Activated naive CD4-positive, alpha-beta T cell treated with anti-CD3 and anti-CD28 coated beads for 36 hours (primary cell): Measurements from ENCODE around the gene FBXO11. TPM values are rescaled to one million over a fixed set of nuclear protein-coding genes. Genes with fewer than 3 reads are reported as not detected.
A peak's percentile ranks its signal among the peaks of the same experiment; 100 is the strongest.

Source experiments
- CTCF ChIA-PET: fragments of 350-600 bp; sonication (Branson Sonifier 250); formaldehyde crosslinking; loops from one replicate; lab custom pipeline; 2021; ENCODE audit warnings: antibody characterized with exemption; lab: Charles Lee
- DNase-seq: peaks from one replicate; pipeline ENCODE4 v3.0.0-alpha.2; 2020
- H3K27ac Mint-ChIP-seq: one replicate; pipeline ENCODE4 v1.8.0; 2021; ENCODE audit warnings: mild to moderate bottlenecking, mixed read lengths
- H3K27me3 Mint-ChIP-seq: one replicate; pipeline ENCODE4 v1.8.0; 2021; ENCODE audit warnings: low read depth, mixed read lengths
- H3K36me3 Mint-ChIP-seq: one replicate; pipeline ENCODE4 v1.8.0; 2021; ENCODE audit warnings: low read depth, mixed read lengths
- H3K4me1 Mint-ChIP-seq: one replicate; pipeline ENCODE4 v1.8.0; 2021; ENCODE audit warnings: low read depth, mixed read lengths
- H3K4me3 Mint-ChIP-seq: one replicate; pipeline ENCODE4 v1.8.0; 2021; ENCODE audit warnings: mild to moderate bottlenecking, moderate library complexity, mixed read lengths
- H3K9me3 Mint-ChIP-seq: one replicate; pipeline ENCODE4 v1.8.0; 2021; ENCODE audit warnings: mixed read lengths
- intact Hi-C: fragments of 100-400 bp; cut with micrococcal nuclease; formaldehyde crosslinking; loops from one replicate; pipeline ENCODE4 v1.15.1; 2023
- total RNA-seq, 2 experiments: library from RNA; stranded (reverse); gene quantifications; one replicate each; pipeline ENCODE4 v1.2.3, GENCODE V29; 2021

The FBXO11 gene
- total RNA-seq, 2 experiments from 2014 or later: 32.8 to 35.0 TPM

GRCh38 chr2:47893771-47894170 is 12.5 kb downstream of the FBXO11 start:
- CTCF ChIA-PET: interaction anchor here (0.7 kb wide), 1 partner anchor 513 kb away, joined by 3 read pairs; no protein-coding TSS in a partner anchor
- Mint-ChIP-seq H3K27ac (no peak overlapping the region), H3K27me3 (no peaks in the 10 kb centered on the region), H3K4me3 (no peak overlapping the region), H3K4me1 (peaks cover 82% of the 10 kb centered on the region), H3K36me3 (peaks cover 6% of the 10 kb centered on the region), H3K9me3 (no peaks in the 10 kb centered on the region)
- DNase-seq: no peak
- intact Hi-C loops: loop anchor here (1.0 kb wide), 1 partner anchor 43 kb away; no protein-coding TSS in a partner anchor

- no peak for DNase-seq
- intact Hi-C loops: no loop called here
- no peaks in the 10 kb centered on the region for H3K27me3 Mint-ChIP-seq
- H3K9me3 Mint-ChIP-seq: no peaks in the 10 kb centered on the region
- no peak overlapping the region for H3K4me3 Mint-ChIP-seq
- H3K36me3 Mint-ChIP-seq: peaks cover 6% of the 10 kb centered on the region
- peaks cover 77% of the 10 kb centered on the region for H3K4me1 Mint-ChIP-seq
- no peak overlapping the region for H3K27ac Mint-ChIP-seq
- CTCF ChIA-PET: no interaction called here
Measured at GRCh38 chr2:47892338-47892730, 14.0 kb downstream of the FBXO11 start.

DNA sequence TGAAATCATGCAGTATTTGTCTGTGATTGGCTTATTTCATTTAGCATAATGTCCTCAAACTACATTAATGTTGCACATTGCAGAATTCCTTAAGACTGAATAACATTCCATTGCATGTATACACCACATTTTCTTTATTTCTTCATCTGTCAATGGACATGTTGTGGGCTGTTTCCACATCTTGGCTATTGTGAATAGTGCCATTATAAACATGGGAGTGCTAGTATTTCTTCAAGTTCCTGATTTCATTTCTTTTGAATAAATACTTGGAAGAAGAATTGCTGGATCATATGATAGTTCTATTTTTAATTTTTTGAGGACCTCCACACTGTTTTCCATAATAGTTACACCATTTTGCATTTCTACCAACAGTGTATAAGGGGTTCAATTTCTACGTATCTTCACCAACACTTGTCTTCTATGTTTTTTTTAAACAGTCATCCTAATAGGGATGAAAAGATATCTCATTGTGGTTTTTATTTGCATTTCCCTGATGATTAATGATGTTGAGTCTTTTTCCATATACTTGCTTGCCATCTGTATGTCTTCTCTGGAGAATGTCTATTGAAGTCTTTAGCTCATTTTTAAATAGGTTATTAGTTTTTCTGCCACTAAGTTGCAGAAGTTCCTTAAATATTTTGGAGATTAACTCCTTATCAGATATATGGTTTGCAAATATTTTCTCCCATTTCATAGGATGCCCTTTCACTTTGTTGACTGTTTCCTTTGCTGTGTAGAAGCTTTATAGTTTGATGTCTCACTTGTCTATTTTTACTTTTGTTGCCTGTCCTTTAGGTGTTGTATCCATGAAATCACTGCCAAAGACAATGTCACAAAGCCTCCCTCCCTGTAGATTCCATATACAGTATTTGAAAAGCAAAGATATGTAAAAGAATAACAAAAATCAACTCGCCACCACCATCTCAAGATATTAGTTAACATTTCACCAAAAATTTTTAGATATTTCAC is 14.6 kb downstream of the FBXO11 start:
- H3K36me3 Mint-ChIP-seq: peaks cover 7% of the 10 kb centered on the region
- CTCF ChIA-PET: no interaction called here
- intact Hi-C loops: no loop called here
- no peak overlapping the region for H3K27ac Mint-ChIP-seq
- H3K9me3 Mint-ChIP-seq: no peaks in the 10 kb centered on the region
- peaks cover 76% of the 10 kb centered on the region for H3K4me1 Mint-ChIP-seq
- no peak overlapping the region for H3K4me3 Mint-ChIP-seq
- DNase-seq: no peak
- H3K27me3 Mint-ChIP-seq: no peaks in the 10 kb centered on the region

GRCh38 chr2:47890711-47891368 is 15.5 kb downstream of the FBXO11 start:
- Mint-ChIP-seq H3K4me3 (no peak overlapping the region), H3K9me3 (no peaks in the 10 kb centered on the region), H3K27me3 (no peaks in the 10 kb centered on the region), H3K36me3 (peaks cover 3% of the 10 kb centered on the region), H3K4me1 (peaks cover 69% of the 10 kb centered on the region), H3K27ac (no peak overlapping the region)
- CTCF ChIA-PET: interaction anchor here (0.9 kb wide), 1 partner anchor 20 kb away, joined by 4 read pairs; no protein-coding TSS in a partner anchor
- intact Hi-C loops: no loop called here
- DNase-seq: no peak

GRCh38 chr2:47888581-47889280 is 17.6 kb downstream of the FBXO11 start:
- intact Hi-C loops: loop anchor here (2.0 kb wide), 1 partner anchor 14 kb away; no protein-coding TSS in a partner anchor
- Mint-ChIP-seq H3K27ac (peak overlapping the region; percentile 3), H3K36me3 (peaks cover 6% of the 10 kb centered on the region), H3K9me3 (no peaks in the 10 kb centered on the region), H3K4me3 (no peak overlapping the region), H3K4me1 (peaks cover 68% of the 10 kb centered on the region), H3K27me3 (no peaks in the 10 kb centered on the region)
- no peak for DNase-seq
- CTCF ChIA-PET: interaction anchor here (0.7 kb wide), 2 partner anchors 28 to 218 kb away, joined by 3 to 4 read pairs; no protein-coding TSS in a partner anchor

DNA sequence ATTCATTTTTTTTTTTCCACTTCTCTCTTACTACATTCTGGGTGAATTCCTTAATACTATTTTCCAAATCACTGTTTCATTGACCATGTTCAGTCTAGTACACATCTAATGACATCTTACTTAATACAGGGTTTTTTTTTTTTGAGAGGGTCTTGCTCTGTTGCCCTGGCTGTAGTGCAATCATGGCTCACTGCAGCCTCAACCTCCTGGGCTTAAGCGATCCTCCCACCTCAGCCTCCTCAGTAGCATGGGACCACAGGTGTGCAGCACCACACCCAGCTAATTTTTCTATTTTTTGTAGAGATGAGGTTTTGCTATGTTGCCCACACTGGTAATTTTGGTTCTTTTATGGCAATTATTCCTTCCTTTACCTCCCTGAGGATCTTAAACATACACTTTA is 29.4 kb downstream of the FBXO11 start:
- intact Hi-C loops: no loop called here
- Mint-ChIP-seq H3K4me3 (no peak overlapping the region), H3K4me1 (peaks cover 70% of the 10 kb centered on the region), H3K27me3 (no peaks in the 10 kb centered on the region), H3K36me3 (peaks cover 6% of the 10 kb centered on the region), H3K27ac (no peak overlapping the region), H3K9me3 (no peaks in the 10 kb centered on the region)
- DNase-seq: no peak
- CTCF ChIA-PET: interaction anchor here (0.9 kb wide), 1 partner anchor 20 kb away, joined by 3 read pairs; no protein-coding TSS in a partner anchor

DNA sequence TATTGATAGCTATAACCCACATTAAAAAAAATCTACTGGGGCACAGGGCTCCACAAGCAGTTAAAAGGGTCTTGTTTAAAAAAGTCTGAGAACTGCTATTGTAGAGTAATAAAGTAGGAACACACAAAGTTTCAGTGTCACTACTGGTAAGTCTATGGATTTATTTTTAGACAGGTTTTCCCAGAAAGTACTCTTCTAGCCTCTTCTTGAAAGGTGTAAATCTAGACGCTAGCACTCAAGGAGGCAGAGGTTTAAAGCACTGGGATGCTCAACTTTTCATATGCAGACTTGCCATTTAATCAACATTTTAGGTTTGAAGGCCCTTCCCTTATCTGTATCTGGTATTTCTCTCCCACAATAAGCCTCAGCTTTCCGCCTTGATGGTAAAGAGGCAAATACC is 33.4 kb downstream of the FBXO11 start:
- H3K4me3 Mint-ChIP-seq: no peak overlapping the region
- CTCF ChIA-PET: interaction anchor here (0.6 kb wide), 1 partner anchor 77 kb away, joined by 5 read pairs; no protein-coding TSS in a partner anchor
- peak overlapping the region; percentile 37 for H3K27ac Mint-ChIP-seq
- no peaks in the 10 kb centered on the region for H3K9me3 Mint-ChIP-seq
- H3K27me3 Mint-ChIP-seq: no peaks in the 10 kb centered on the region
- H3K36me3 Mint-ChIP-seq: peaks cover 6% of the 10 kb centered on the region
- peaks cover 84% of the 10 kb centered on the region for H3K4me1 Mint-ChIP-seq
- no peak for DNase-seq
- intact Hi-C loops: no loop called here

DNA sequence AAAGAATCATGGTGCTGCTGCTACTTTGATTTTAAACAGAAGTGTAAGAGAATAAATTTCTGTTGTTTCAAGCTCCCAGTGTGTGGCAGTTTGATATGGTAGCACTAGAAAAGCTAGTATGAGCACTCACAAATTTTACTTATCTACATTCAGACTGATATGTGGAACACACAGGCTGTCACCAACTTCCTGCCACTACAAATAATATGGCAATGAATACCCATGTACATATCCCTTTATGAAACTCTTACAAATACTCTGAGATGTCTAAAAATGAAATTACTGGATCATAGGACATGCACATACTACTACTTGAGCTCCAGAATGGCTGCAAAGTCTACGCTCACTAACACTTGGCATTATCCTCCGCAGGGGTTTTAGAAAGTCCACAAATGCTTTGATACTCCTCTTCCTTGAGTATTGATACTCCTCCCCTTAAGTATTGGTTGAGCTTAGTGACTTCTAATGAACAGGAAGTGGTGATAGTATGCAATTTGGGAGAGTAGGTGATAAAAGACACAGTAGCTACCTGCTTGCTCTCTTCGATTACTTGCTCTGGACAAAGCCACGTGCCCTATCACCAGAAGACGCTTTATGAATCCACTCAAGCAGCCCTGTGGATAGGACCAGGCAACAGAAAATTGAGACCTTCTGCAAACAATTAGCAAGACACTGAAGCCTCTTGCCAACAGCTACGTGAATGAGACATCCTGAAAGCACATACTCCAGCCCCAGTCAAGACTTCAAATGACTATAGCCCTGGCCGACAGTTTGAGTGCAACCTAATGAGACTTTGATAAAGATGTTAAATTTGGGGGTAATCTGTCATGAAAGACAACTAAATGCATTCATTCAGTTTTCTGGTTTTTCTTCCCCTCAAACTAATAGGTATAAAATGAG is 35.4 kb downstream of the FBXO11 start:
- CTCF ChIA-PET: interaction anchor here (0.9 to 1.0 kb wide), 2 partner anchors 13 to 19 kb away, joined by 4 to 7 read pairs; no protein-coding TSS in a partner anchor
- Mint-ChIP-seq H3K4me1 (peaks cover 85% of the 10 kb centered on the region), H3K4me3 (no peak overlapping the region), H3K36me3 (peaks cover 4% of the 10 kb centered on the region), H3K27ac (peak overlapping the region; percentile 66), H3K9me3 (no peaks in the 10 kb centered on the region), H3K27me3 (no peaks in the 10 kb centered on the region)
- DNase-seq: no peak
- intact Hi-C loops: no loop called here

GRCh38 chr2:47869859-47870595 is 36.3 kb downstream of the FBXO11 start:
- Mint-ChIP-seq H3K27me3 (no peaks in the 10 kb centered on the region), H3K4me3 (no peak overlapping the region), H3K9me3 (no peaks in the 10 kb centered on the region), H3K4me1 (peaks cover 88% of the 10 kb centered on the region), H3K27ac (peak overlapping the region; percentile 28), H3K36me3 (peaks cover 4% of the 10 kb centered on the region)
- no peak for DNase-seq
- intact Hi-C loops: no loop called here
- CTCF ChIA-PET: interaction anchor here (0.9 to 1.0 kb wide), 2 partner anchors 12 to 20 kb away, joined by 4 to 7 read pairs; no protein-coding TSS in a partner anchor

GRCh38 chr2:47868611-47869352 is 37.5 kb downstream of the FBXO11 start:
- H3K36me3 Mint-ChIP-seq: peaks cover 4% of the 10 kb centered on the region
- CTCF ChIA-PET: interaction anchor here (0.6 kb wide), 1 partner anchor 14 kb away, joined by 3 read pairs; no protein-coding TSS in a partner anchor
- intact Hi-C loops: no loop called here
- H3K27me3 Mint-ChIP-seq: no peaks in the 10 kb centered on the region
- H3K27ac Mint-ChIP-seq: peak overlapping the region; percentile 15
- no peak overlapping the region for H3K4me3 Mint-ChIP-seq
- DNase-seq: no peak
- peaks cover 87% of the 10 kb centered on the region for H3K4me1 Mint-ChIP-seq
- H3K9me3 Mint-ChIP-seq: no peaks in the 10 kb centered on the region
